WTC11 (cell line): ENCODE measurements around the gene BICRA. TPM values are rescaled to one million over a fixed set of nuclear protein-coding genes. Genes with fewer than 3 reads are reported as not detected.

Experiments
- ATAC-seq: fragments of 200-7000 bp; cut with Tn5 transposase; 2 replicates; pipeline ENCODE4 v1.10.0; 2021; ENCODE audit warnings: mild to moderate bottlenecking, moderate library complexity
- CTCF ChIA-PET: fragments of 300-600 bp; sonication (Branson Sonifier 250); formaldehyde crosslinking; loops from one replicate; lab custom pipeline; 2021; ENCODE audit warnings: antibody characterized with exemption; lab: Charles Lee
- POLR2A ChIA-PET: fragments of 350-600 bp; sonication (Branson Sonifier 250); formaldehyde crosslinking; loops from one replicate; lab custom pipeline; 2021; ENCODE audit warnings: antibody characterized with exemption; lab: Charles Lee
- DNase-seq: peaks from one replicate; pipeline ENCODE4 v3.0.0; 2021; ENCODE audit warnings: low spot score
- H3K27ac Mint-ChIP-seq: 2 replicates; pipeline ENCODE4 v1.8.0; 2021; ENCODE audit warnings: mixed read lengths
- H3K27me3 Mint-ChIP-seq: 2 replicates; pipeline ENCODE4 v1.8.0; 2021; ENCODE audit warnings: low read depth, mild to moderate bottlenecking, moderate library complexity, mixed read lengths
- H3K36me3 Mint-ChIP-seq: 2 replicates; pipeline ENCODE4 v1.8.0; 2021; ENCODE audit warnings: mixed read lengths
- H3K4me1 Mint-ChIP-seq: 2 replicates; pipeline ENCODE4 v1.8.0; 2022; ENCODE audit warnings: mixed read lengths
- H3K4me3 Mint-ChIP-seq: 2 replicates; pipeline ENCODE4 v1.8.0; 2021; ENCODE audit warnings: mild to moderate bottlenecking, moderate library complexity, mixed read lengths
- H3K9me3 Mint-ChIP-seq: 2 replicates; pipeline ENCODE4 v1.8.0; 2021; ENCODE audit warnings: mixed read lengths
- ATF1 ChIP-seq: sonication (generic); formaldehyde crosslinking; IDR thresholded peaks from 2 replicates; pipeline ENCODE4 v1.8.1; 2023; ENCODE audit warnings: mild to moderate bottlenecking, moderate library complexity, missing genetic modification reagents
- E2F5 ChIP-seq: sonication (generic); formaldehyde crosslinking; IDR thresholded peaks from 2 replicates; pipeline ENCODE4 v1.8.1; 2022; ENCODE audit warnings: mild to moderate bottlenecking, moderate library complexity, missing genetic modification reagents
- ELF4 ChIP-seq: sonication (generic); formaldehyde crosslinking; IDR thresholded peaks from 2 replicates; pipeline ENCODE4 v1.8.1; 2022; ENCODE audit warnings: low read depth, mild to moderate bottlenecking, moderate library complexity, missing genetic modification reagents
- EMX1 ChIP-seq: fragments of 250-450 bp; sonication (Bioruptor Pico); IDR thresholded peaks from 2 replicates; pipeline ENCODE4 v1.8.0; 2021; ENCODE audit warnings: mild to moderate bottlenecking
- FOXJ3 ChIP-seq: sonication (generic); formaldehyde crosslinking; IDR thresholded peaks from 2 replicates; pipeline ENCODE4 v1.9.0; 2021; ENCODE audit warnings: missing genetic modification reagents, mild to moderate bottlenecking, borderline replicate concordance
- GABPB1 ChIP-seq: sonication (generic); formaldehyde crosslinking; IDR thresholded peaks from 2 replicates; pipeline ENCODE4 v1.8.1; 2023; ENCODE audit warnings: mild to moderate bottlenecking, missing genetic modification reagents
- JAZF1 ChIP-seq: fragments of 250-450 bp; sonication (Bioruptor Pico); IDR thresholded peaks from 2 replicates; pipeline ENCODE4 v1.9.0; 2021; ENCODE audit warnings: moderate library complexity, mild to moderate bottlenecking, inconsistent platforms
- NFYB ChIP-seq: sonication (generic); formaldehyde crosslinking; conservative IDR thresholded peaks from 2 replicates; pipeline ENCODE4 v1.8.0; 2022; ENCODE audit warnings: low read depth, missing genetic modification reagents
- OVOL2 ChIP-seq: fragments of 250-450 bp; sonication (Bioruptor Pico); IDR thresholded peaks from 2 replicates; pipeline ENCODE4 v1.9.0; 2021; ENCODE audit warnings: mild to moderate bottlenecking, borderline replicate concordance
- PRDM15 ChIP-seq: sonication (generic); formaldehyde crosslinking; IDR thresholded peaks from 2 replicates; pipeline ENCODE4 v1.8.0; 2022; ENCODE audit warnings: missing genetic modification reagents
- ZBTB43 ChIP-seq: sonication (generic); formaldehyde crosslinking; IDR thresholded peaks from 2 replicates; pipeline ENCODE4 v1.8.1; 2023; ENCODE audit warnings: mild to moderate bottlenecking, missing genetic modification reagents
- ZNF138 ChIP-seq: sonication (generic); formaldehyde crosslinking; conservative IDR thresholded peaks from 2 replicates; pipeline ENCODE4 v1.8.1; 2022; ENCODE audit warnings: mild to moderate bottlenecking, moderate library complexity, missing genetic modification reagents
- ZNF219 ChIP-seq: sonication (generic); formaldehyde crosslinking; IDR thresholded peaks from 2 replicates; pipeline ENCODE4 v1.8.0; 2023; ENCODE audit warnings: missing genetic modification reagents, mild to moderate bottlenecking, borderline replicate concordance
- ZNF423 ChIP-seq: fragments of 250-450 bp; sonication (Bioruptor Pico); IDR thresholded peaks from 2 replicates; pipeline ENCODE4 v2.1.2; 2022; ENCODE audit warnings: mild to moderate bottlenecking, moderate library complexity
- ZNF671 ChIP-seq: fragments of 250-450 bp; sonication (Bioruptor Pico); IDR thresholded peaks from 2 replicates; pipeline ENCODE4 v1.8.0; 2021; ENCODE audit warnings: mild to moderate bottlenecking
- total RNA-seq: library from RNA; stranded (reverse); gene quantifications from 3 replicates; pipeline ENCODE4 v1.2.3, GENCODE V29; 2021
- TF ChIP-seq, protein P1 (sequence below): sonication (generic); formaldehyde crosslinking; IDR thresholded peaks from 2 replicates; pipeline ENCODE4 v1.8.1; 2022; ENCODE audit warnings: low read depth, missing genetic modification reagents, borderline replicate concordance
- TF ChIP-seq, protein P2 (sequence below): sonication (generic); formaldehyde crosslinking; IDR thresholded peaks from 2 replicates; pipeline ENCODE4 v1.8.0; 2023; ENCODE audit warnings: mild to moderate bottlenecking, missing genetic modification reagents

Gene BICRA
- total RNA-seq, 1 experiment from 2014 or later = 30.3 TPM

DNA sequence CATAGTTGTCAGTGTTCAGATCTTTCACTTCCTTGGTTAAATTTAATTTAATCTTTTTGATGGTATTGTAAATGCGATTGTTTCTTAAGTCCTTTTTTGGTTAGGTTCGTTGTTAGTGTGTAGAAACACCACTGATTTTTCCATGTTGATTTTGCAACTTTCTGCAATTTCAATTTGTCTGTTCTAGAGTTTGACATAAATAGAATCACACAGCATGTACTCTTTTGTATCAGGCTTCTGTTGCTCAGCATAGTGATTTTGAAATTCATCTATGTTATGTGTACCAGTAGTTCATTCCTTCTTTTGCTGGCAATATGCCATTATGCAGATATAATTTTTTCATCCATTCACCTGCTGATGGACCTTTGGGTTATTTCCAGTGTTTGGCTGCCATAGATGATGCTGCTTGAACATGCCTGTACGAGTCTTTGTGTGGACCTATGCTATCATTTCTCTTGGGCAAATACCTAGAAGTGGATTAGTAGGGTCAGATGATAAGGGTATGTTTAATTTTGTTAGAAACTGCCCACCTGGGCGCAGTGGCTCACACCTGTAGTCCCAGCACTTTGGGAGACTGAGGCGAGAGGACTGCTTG, 33.1 kb downstream of the BICRA start (continued):
- TF ChIP-seq ELF4 (CRISPR knock-in tag) = no peak
- TF ChIP-seq ZNF423 = no peak
- no peak for TF ChIP-seq ATF1
- TF ChIP-seq, protein P1, sequence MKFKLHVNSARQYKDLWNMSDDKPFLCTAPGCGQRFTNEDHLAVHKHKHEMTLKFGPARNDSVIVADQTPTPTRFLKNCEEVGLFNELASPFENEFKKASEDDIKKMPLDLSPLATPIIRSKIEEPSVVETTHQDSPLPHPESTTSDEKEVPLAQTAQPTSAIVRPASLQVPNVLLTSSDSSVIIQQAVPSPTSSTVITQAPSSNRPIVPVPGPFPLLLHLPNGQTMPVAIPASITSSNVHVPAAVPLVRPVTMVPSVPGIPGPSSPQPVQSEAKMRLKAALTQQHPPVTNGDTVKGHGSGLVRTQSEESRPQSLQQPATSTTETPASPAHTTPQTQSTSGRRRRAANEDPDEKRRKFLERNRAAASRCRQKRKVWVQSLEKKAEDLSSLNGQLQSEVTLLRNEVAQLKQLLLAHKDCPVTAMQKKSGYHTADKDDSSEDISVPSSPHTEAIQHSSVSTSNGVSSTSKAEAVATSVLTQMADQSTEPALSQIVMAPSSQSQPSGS (CRISPR knock-in tag) = no peak
- TF ChIP-seq, protein P2, sequence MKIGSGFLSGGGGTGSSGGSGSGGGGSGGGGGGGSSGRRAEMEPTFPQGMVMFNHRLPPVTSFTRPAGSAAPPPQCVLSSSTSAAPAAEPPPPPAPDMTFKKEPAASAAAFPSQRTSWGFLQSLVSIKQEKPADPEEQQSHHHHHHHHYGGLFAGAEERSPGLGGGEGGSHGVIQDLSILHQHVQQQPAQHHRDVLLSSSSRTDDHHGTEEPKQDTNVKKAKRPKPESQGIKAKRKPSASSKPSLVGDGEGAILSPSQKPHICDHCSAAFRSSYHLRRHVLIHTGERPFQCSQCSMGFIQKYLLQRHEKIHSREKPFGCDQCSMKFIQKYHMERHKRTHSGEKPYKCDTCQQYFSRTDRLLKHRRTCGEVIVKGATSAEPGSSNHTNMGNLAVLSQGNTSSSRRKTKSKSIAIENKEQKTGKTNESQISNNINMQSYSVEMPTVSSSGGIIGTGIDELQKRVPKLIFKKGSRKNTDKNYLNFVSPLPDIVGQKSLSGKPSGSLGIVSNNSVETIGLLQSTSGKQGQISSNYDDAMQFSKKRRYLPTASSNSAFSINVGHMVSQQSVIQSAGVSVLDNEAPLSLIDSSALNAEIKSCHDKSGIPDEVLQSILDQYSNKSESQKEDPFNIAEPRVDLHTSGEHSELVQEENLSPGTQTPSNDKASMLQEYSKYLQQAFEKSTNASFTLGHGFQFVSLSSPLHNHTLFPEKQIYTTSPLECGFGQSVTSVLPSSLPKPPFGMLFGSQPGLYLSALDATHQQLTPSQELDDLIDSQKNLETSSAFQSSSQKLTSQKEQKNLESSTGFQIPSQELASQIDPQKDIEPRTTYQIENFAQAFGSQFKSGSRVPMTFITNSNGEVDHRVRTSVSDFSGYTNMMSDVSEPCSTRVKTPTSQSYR (CRISPR knock-in tag) = no peak
- no peak for TF ChIP-seq NFYB (CRISPR knock-in tag)
- no peak for TF ChIP-seq OVOL2 (CRISPR knock-in tag)
- no peak for TF ChIP-seq ZNF219 (CRISPR knock-in tag)
- no peak for TF ChIP-seq GABPB1 (CRISPR knock-in tag)
- no peak for TF ChIP-seq FOXJ3 (CRISPR knock-in tag)
- TF ChIP-seq E2F5 (CRISPR knock-in tag) = no peak

DNA sequence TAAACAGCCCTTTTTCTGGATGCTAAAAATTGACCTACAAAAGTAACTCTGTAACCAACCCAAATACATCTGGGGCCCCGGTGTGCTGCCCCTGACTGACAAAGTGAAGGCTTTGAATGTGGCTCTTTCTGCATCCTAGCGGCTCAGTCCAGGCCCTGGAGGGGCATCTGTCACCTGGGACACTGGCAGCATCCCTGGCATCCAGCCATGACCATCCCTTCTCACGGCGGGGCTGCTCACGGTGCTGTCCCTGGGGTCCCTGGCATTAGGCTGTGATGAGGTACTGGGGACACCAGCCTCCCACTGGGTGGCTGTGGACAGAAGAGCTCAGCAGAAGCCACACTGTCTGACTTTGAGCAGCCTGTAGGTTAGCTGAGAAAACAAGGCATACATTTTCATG, 34.3 kb downstream of the BICRA start:
- ATAC-seq = no peak
- TF ChIP-seq ZNF671 (CRISPR knock-in tag) (no peak), JAZF1 (CRISPR knock-in tag) (no peak), ZNF219 (CRISPR knock-in tag) (no peak), ZNF138 (CRISPR knock-in tag) (no peak), E2F5 (CRISPR knock-in tag) (no peak), EMX1 (no peak), PRDM15 (CRISPR knock-in tag) (no peak), ZBTB43 (CRISPR knock-in tag) (no peak)

More for the DNA sequence above, 34.3 kb downstream of the BICRA start:
- CTCF ChIA-PET = no interaction called here
- Mint-ChIP-seq H3K27ac (no peak overlapping the region), H3K27me3 (no peaks in the 10 kb centered on the region), H3K4me3 (no peak overlapping the region), H3K4me1 (peaks cover 35% of the 10 kb centered on the region), H3K9me3 (peaks cover 8% of the 10 kb centered on the region), H3K36me3 (peaks cover 28% of the 10 kb centered on the region)
- no peak for DNase-seq
- POLR2A ChIA-PET = no interaction called here
